Trophoblast cell (in vitro differentiated cells and primary cell): ENCODE measurements around the gene TAS1R3.

Experiments used
- DNase-seq, 2 donors: peaks; one replicate each; pipeline ENCODE4 v3.0.0-alpha.2; 2016
- H2AFZ ChIP-seq: 2 replicates; pipeline ENCODE4 v1.6.1; 2013; ENCODE audit warnings: low read length, moderate library complexity, mild to moderate bottlenecking; ENCODE audit not compliant: insufficient read depth, poor library complexity
- H2AK5ac ChIP-seq: 2 replicates; pipeline ENCODE4 v1.6.1; 2013; ENCODE audit warnings: mild to moderate bottlenecking, low read length
- H2BK120ac ChIP-seq: 2 replicates; pipeline ENCODE4 v1.6.1; 2013; ENCODE audit warnings: low read length, mild to moderate bottlenecking, moderate library complexity; ENCODE audit not compliant: insufficient read depth, poor library complexity
- H2BK12ac ChIP-seq: 2 replicates; pipeline ENCODE4 v1.6.1; 2013; ENCODE audit warnings: mild to moderate bottlenecking, low read length, moderate library complexity
- H2BK5ac ChIP-seq: 2 replicates; pipeline ENCODE4 v1.6.1; 2013; ENCODE audit warnings: low read length, low read depth, moderate library complexity, mild to moderate bottlenecking; ENCODE audit not compliant: poor library complexity
- H3K14ac ChIP-seq: 2 replicates; pipeline ENCODE4 v1.6.1; 2013; ENCODE audit warnings: mild to moderate bottlenecking, low read length
- H3K18ac ChIP-seq: 2 replicates; pipeline ENCODE4 v1.6.1; 2013; ENCODE audit warnings: mild to moderate bottlenecking, low read length
- H3K23ac ChIP-seq: 2 replicates; pipeline ENCODE4 v1.6.1; 2013; ENCODE audit warnings: low read length
- H3K27ac ChIP-seq: 2 replicates; pipeline ENCODE4 v1.5.1; 2013; ENCODE audit warnings: low read depth, mild to moderate bottlenecking, inconsistent platforms, low read length, moderate library complexity
- H3K27me3 ChIP-seq: 2 replicates; pipeline ENCODE4 v1.6.1; 2013; ENCODE audit warnings: inconsistent platforms, mild to moderate bottlenecking, low read length, moderate library complexity; ENCODE audit not compliant: insufficient read depth
- H3K36me3 ChIP-seq, 2 experiments: 1 replicate in 1 of 2; 2 replicates in 1 of 2; pipeline ENCODE4 v1.6.1; 2013; ENCODE audit warnings: low read length in 2 of 2, mild to moderate bottlenecking in 2 of 2, moderate library complexity in 1 of 2; ENCODE audit not compliant: insufficient read depth in 2 of 2, control insufficient read depth in 1 of 2
- H3K4ac ChIP-seq: 2 replicates; pipeline ENCODE4 v1.6.1; 2013; ENCODE audit warnings: low read depth, mild to moderate bottlenecking, low read length, moderate library complexity
- H3K4me1 ChIP-seq, 2 experiments: 1 replicate in 1 of 2; 2 replicates in 1 of 2; pipeline ENCODE4 v1.6.1; 2013; ENCODE audit warnings: low read length in 2 of 2, mild to moderate bottlenecking in 2 of 2, moderate library complexity in 1 of 2; ENCODE audit not compliant: insufficient read depth in 2 of 2, control insufficient read depth in 1 of 2
- H3K4me2 ChIP-seq: 2 replicates; pipeline ENCODE4 v1.6.1; 2013; ENCODE audit warnings: inconsistent platforms, mild to moderate bottlenecking, low read length, moderate library complexity
- H3K4me3 ChIP-seq: 2 replicates; pipeline ENCODE4 v1.5.1; 2013; ENCODE audit warnings: mild to moderate bottlenecking, low read depth, low read length, inconsistent platforms
- H3K79me1 ChIP-seq: one replicate; pipeline ENCODE4 v1.6.1; 2013; ENCODE audit warnings: low read length
- H3K79me2 ChIP-seq: 2 replicates; pipeline ENCODE4 v1.6.1; 2013; ENCODE audit warnings: low read length, mild to moderate bottlenecking; ENCODE audit not compliant: control insufficient read depth, insufficient read depth, poor library complexity
- H3K9ac ChIP-seq: 2 replicates; pipeline ENCODE4 v1.6.1; 2013; ENCODE audit warnings: mild to moderate bottlenecking, low read length
- H3K9me3 ChIP-seq: 2 replicates; pipeline ENCODE4 v1.6.1; 2013; ENCODE audit warnings: low read depth, mild to moderate bottlenecking, control low read depth, inconsistent platforms, low read length; ENCODE audit not compliant: insufficient read depth
- H4K12ac ChIP-seq: 2 replicates; pipeline ENCODE4 v1.6.1; 2013; ENCODE audit warnings: low read depth, mild to moderate bottlenecking, low read length, moderate library complexity
- H4K8ac ChIP-seq: 2 replicates; pipeline ENCODE4 v1.6.1; 2013; ENCODE audit warnings: low read depth, mild to moderate bottlenecking, low read length, moderate library complexity
- H4K91ac ChIP-seq: one replicate; pipeline ENCODE4 v1.6.1; 2013; ENCODE audit warnings: low read depth, mild to moderate bottlenecking, low read length, moderate library complexity
- WGBS: extraction: QIAGEN DNeasy Blood & Tissue Kit; methylation state at CpG from one replicate; pipeline ENCODE4 v1.1.7; 2013; ENCODE audit warnings: missing lambda C conversion rate; ENCODE audit not compliant: insufficient read length, insufficient coverage; ENCODE audit errors: extremely low coverage; 5-methylcytosine and 5-hydroxymethylcytosine counted together

The TAS1R3 gene

DNA sequence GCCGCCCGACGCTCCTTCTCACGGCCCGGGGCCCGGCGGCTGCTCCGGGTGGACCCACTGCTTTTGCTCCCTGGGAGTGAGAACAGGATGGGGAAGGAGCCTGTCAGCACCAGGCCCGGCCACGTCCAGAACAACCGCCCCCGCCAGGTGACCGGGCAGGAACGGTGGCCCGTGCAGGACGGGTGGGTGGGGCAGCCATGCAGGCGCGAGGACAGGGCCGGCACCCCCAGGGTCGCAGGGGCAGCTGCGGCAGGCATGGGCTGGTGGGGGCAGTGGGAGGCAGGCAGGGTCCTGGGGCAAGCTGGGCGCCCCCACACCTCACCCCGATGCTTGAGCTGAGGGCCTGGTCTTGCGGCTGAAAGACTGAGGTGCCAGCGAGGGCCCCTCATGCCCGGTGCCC lies 5.4 kb downstream of the TAS1R3 start:
- no CpG with 5 or more reads among the region's 26 CpGs for WGBS
- H3K4me3 ChIP-seq = no peak overlapping the region
- no peak overlapping the region for H2AK5ac ChIP-seq
- H3K14ac ChIP-seq = no peak overlapping the region
- H3K9me3 ChIP-seq = peaks cover 17% of the 10 kb centered on the region
- no peak overlapping the region for H3K4ac ChIP-seq
- peaks cover 58 to 61% of the 10 kb centered on the region in 2 experiments for H3K36me3 ChIP-seq
- no peak overlapping the region for H2BK5ac ChIP-seq
- no peaks in the 10 kb centered on the region for H3K27me3 ChIP-seq
- no peak overlapping the region for H4K8ac ChIP-seq
- H4K91ac ChIP-seq = no peak overlapping the region
- no peaks in the 10 kb centered on the region for H3K79me1 ChIP-seq
- no peak overlapping the region for H3K9ac ChIP-seq
- no peak overlapping the region for H2BK12ac ChIP-seq
- no peak overlapping the region for H3K4me2 ChIP-seq
- H2AFZ ChIP-seq = no peak overlapping the region
- H2BK120ac ChIP-seq = no peak overlapping the region
- no peak overlapping the region for H3K18ac ChIP-seq
- H3K23ac ChIP-seq = no peak overlapping the region
- H3K79me2 ChIP-seq = no peaks in the 10 kb centered on the region
- H3K27ac ChIP-seq = no peak overlapping the region
- no peak for DNase-seq
- H3K4me1 ChIP-seq = no peaks in the 10 kb centered on the region
- no peak overlapping the region for H4K12ac ChIP-seq

DNA sequence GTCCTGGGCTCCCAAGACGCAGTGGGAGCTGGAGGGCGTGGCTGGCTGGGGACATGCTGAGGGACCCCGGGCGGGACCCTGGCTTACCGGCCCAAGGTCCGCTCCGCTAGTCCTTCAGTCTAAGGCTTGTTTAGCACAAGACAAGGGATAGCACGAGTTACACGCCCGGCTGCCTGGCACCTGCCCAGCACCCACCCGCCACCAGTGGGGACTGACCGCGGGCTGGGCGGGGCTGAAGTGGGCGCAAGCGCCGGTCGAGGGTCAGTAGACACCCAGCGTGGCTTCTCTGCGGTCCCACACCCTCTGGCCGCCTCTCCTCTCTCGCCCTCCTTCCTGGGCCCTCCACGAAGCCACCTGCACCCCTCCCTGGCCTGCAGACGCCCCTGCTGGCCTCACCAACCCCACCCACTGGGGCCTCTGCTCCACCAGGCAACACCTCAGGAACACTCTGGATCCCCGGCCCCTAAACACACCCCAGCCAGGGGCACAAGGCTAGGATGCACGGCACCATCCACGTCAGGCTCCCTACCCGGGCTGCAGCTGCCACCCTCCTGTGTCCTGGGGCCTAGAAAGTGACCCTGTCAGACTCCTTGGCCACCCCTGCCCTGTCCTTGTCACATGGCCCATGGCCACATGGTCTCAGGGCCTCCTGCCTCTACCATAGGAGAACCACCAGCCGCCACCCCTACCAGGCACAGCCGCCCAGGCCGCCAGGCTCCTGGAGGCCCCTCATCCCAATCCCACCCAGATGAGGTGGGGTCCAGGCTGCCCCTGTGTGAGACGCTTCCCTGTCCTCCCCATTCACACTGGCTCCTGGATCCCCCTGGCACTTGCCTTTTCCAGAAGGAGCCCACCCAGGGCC lies 6.1 kb downstream of the TAS1R3 start:
- Histone ChIP-seq H2BK120ac (no peak overlapping the region), H4K12ac (no peak overlapping the region), H3K4me3 (no peak overlapping the region), H3K4me1 (no peaks in the 10 kb centered on the region), H2BK5ac (no peak overlapping the region), H3K4ac (no peak overlapping the region), H3K4me2 (no peak overlapping the region), H3K23ac (no peak overlapping the region), H3K27ac (no peak overlapping the region), H3K18ac (no peak overlapping the region), H3K14ac (no peak overlapping the region), H4K8ac (no peak overlapping the region), H2BK12ac (no peak overlapping the region), H2AFZ (no peak overlapping the region), H3K9ac (no peak overlapping the region), H3K79me1 (no peaks in the 10 kb centered on the region), H3K36me3 (peaks cover 66 to 67% of the 10 kb centered on the region in 2 experiments), H3K9me3 (peaks cover 17% of the 10 kb centered on the region), H4K91ac (no peak overlapping the region), H2AK5ac (no peak overlapping the region), H3K79me2 (no peaks in the 10 kb centered on the region), H3K27me3 (no peaks in the 10 kb centered on the region)
- no CpG with 5 or more reads among the region's 32 CpGs for WGBS
- DNase-seq = no peak

DNA sequence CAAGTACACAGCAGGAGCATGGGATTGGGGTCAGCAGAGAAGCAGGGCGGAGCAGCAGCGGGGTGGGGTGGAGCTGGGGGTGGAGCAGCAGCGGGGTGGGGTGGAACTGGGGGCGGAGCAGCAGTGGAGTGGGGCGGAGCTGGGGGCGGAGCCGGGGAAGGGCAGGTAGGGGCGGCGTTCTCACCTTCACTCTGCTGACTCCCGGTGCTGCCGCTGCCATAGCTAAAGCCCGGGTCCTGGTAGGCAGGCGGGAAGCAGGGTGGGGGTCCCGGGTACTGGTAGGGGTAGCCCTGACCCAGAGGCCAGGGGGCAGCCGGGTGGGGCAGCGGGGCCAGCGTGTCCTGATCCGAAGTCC lies 6.7 kb downstream of the TAS1R3 start:
- no peaks in the 10 kb centered on the region for H3K27me3 ChIP-seq
- H2BK12ac ChIP-seq = no peak overlapping the region
- no peak overlapping the region for H3K4me3 ChIP-seq
- H3K4me2 ChIP-seq = no peak overlapping the region
- no peak overlapping the region for H4K91ac ChIP-seq
- peak in 1 of 2 donors; percentile 40 for DNase-seq
- no peaks in the 10 kb centered on the region for H3K79me1 ChIP-seq
- no peak overlapping the region for H3K18ac ChIP-seq
- H3K9me3 ChIP-seq = peaks cover 13% of the 10 kb centered on the region
- H2BK5ac ChIP-seq = no peak overlapping the region
- H2AFZ ChIP-seq = no peak overlapping the region
- no peak overlapping the region for H2BK120ac ChIP-seq
- H4K8ac ChIP-seq = no peak overlapping the region
- peaks cover 67 to 69% of the 10 kb centered on the region in 2 experiments for H3K36me3 ChIP-seq
- no peak overlapping the region for H3K14ac ChIP-seq
- H3K79me2 ChIP-seq = no peaks in the 10 kb centered on the region
- H2AK5ac ChIP-seq = no peak overlapping the region
- H3K4me1 ChIP-seq = no peaks in the 10 kb centered on the region
- no peak overlapping the region for H3K27ac ChIP-seq
- H3K23ac ChIP-seq = no peak overlapping the region
- no peak overlapping the region for H3K9ac ChIP-seq
- no CpG with 5 or more reads among the region's 18 CpGs for WGBS
- no peak overlapping the region for H4K12ac ChIP-seq
- H3K4ac ChIP-seq = no peak overlapping the region

DNA sequence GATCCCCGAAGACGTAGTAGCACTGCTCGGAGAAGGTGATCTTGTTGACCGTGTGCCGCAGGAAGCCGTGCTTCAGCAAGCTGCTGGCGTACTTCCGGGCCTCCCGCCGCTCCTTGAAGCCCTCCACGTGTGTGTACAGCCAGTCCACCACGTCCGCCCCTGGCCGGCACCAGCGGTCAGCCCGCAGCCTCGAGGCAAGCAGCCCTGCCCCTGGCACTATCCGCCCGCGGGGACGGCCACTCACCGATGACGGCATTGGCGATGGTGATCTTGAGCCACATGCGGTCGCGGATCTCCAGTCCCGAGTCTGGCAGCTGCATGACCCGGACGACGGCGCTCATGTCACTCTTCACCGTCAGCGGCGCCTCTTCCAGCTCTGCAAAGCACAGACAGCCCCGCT lies 7.2 kb downstream of the TAS1R3 start:
- H3K4ac ChIP-seq = no peak overlapping the region
- H2BK5ac ChIP-seq = no peak overlapping the region
- H2AK5ac ChIP-seq = no peak overlapping the region
- no peak overlapping the region for H2AFZ ChIP-seq
- no peak overlapping the region for H4K12ac ChIP-seq
- no peak overlapping the region for H3K23ac ChIP-seq
- no peaks in the 10 kb centered on the region for H3K27me3 ChIP-seq
- no peak overlapping the region for H2BK120ac ChIP-seq
- no peak overlapping the region for H4K8ac ChIP-seq
- no peak for DNase-seq
- H3K4me1 ChIP-seq = no peaks in the 10 kb centered on the region
- H3K9ac ChIP-seq = no peak overlapping the region
- peaks cover 67 to 69% of the 10 kb centered on the region in 2 experiments for H3K36me3 ChIP-seq
- WGBS = no CpG with 5 or more reads among the region's 36 CpGs
- no peaks in the 10 kb centered on the region for H3K79me1 ChIP-seq
- H3K14ac ChIP-seq = no peak overlapping the region
- no peak overlapping the region for H3K27ac ChIP-seq
- H3K18ac ChIP-seq = no peak overlapping the region
- H2BK12ac ChIP-seq = no peak overlapping the region
- no peak overlapping the region for H3K4me3 ChIP-seq
- peaks cover 13% of the 10 kb centered on the region for H3K9me3 ChIP-seq
- no peaks in the 10 kb centered on the region for H3K79me2 ChIP-seq
- no peak overlapping the region for H4K91ac ChIP-seq
- no peak overlapping the region for H3K4me2 ChIP-seq
